Sigmoid colon (tissue), 4 donors: Measurements from ENCODE around the gene PROK1.

Experiments
- EP300 ChIP-seq, 4 donors: sonication (generic); formaldehyde crosslinking; IDR thresholded peaks; one replicate each; pipeline ENCODE4 v1.6.1; 2017; ENCODE audit warnings: antibody characterized with exemption in 4 of 4
- POLR2A ChIP-seq, 2 donors: fragments of 450-650 bp; IDR thresholded peaks; one replicate each; pipeline ENCODE4 v1.6.1; 2016; ENCODE audit warnings: antibody characterized with exemption in 2 of 2, mild to moderate bottlenecking in 2 of 2, moderate library complexity in 2 of 2
- TF ChIP-seq, protein P1 (sequence below), 4 experiments: fragments of 450-650 bp in 3 of 4; fragments of 200-600 bp in 1 of 4; IDR thresholded peaks; one replicate each; pipeline ENCODE4 v1.5.1; 2016 to 2019; ENCODE audit warnings: antibody characterized with exemption in 4 of 4, mild to moderate bottlenecking in 3 of 4, moderate library complexity in 2 of 4

DNA sequence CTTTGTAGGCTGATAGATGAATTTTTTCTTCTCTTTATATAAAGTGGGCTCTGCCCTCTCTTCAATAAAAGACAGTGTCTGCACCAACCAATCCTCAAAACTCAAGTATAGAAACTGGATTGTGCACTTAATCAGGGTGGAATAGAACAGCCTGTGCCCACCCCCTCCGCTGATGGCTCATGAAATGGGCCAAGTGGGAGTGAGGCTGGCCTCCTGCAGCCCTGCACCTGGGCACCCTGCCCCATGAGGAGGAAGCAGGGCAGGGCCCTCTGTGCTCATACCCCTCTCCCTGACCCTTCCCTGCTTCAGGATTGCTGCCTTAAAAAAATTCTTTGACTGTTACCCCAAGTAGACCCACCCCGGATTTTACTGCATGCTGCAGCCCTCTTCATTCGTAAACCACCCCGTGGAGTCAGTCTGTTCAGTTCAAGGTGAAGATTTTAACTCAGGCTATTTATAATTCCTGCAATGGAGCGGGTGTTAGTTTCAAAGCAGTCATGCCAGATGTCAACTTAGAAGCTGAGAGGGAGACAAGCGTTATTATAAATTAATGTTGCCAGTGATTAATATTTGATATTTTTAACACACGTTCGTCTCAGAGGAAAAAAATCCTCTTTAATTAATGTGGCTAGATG is 15.8 kb downstream of the PROK1 start:
- TF ChIP-seq EP300 (IDR thresholded peaks at IDR 0.05) (no peak), POLR2A (IDR thresholded peaks at IDR 0.05) (no peak)
- TF ChIP-seq, protein P1, sequence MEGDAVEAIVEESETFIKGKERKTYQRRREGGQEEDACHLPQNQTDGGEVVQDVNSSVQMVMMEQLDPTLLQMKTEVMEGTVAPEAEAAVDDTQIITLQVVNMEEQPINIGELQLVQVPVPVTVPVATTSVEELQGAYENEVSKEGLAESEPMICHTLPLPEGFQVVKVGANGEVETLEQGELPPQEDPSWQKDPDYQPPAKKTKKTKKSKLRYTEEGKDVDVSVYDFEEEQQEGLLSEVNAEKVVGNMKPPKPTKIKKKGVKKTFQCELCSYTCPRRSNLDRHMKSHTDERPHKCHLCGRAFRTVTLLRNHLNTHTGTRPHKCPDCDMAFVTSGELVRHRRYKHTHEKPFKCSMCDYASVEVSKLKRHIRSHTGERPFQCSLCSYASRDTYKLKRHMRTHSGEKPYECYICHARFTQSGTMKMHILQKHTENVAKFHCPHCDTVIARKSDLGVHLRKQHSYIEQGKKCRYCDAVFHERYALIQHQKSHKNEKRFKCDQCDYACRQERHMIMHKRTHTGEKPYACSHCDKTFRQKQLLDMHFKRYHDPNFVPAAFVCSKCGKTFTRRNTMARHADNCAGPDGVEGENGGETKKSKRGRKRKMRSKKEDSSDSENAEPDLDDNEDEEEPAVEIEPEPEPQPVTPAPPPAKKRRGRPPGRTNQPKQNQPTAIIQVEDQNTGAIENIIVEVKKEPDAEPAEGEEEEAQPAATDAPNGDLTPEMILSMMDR (IDR thresholded peaks at IDR 0.05) = no peak
